Hepatocyte (in vitro differentiated cells): ENCODE data around the gene GPR135. TPM values are rescaled to one million over a fixed set of nuclear protein-coding genes. Genes with fewer than 3 reads are reported as not detected.

Source experiments
- DNase-seq: peaks from one replicate; pipeline ENCODE4 v3.0.0-alpha.2; 2016; ENCODE audit warnings: low spot score
- H2AFZ ChIP-seq: fragments of 200-600 bp; sonication (generic); 2 replicates; pipeline ENCODE4 v1.6.0; 2016; ENCODE audit warnings: antibody characterized with exemption, mild to moderate bottlenecking
- H3K27ac ChIP-seq: fragments of 200-600 bp; sonication (generic); 2 replicates; pipeline ENCODE4 v1.5.1; 2016; ENCODE audit warnings: mild to moderate bottlenecking
- H3K27me3 ChIP-seq: fragments of 200-600 bp; sonication (generic); 2 replicates; pipeline ENCODE4 v1.6.1; 2016
- H3K36me3 ChIP-seq: fragments of 200-600 bp; sonication (generic); replicated peaks from 2 replicates; pipeline ENCODE4 v1.5.1; 2016; ENCODE audit warnings: low read depth; ENCODE audit not compliant: insufficient read depth
- H3K4me1 ChIP-seq: fragments of 200-600 bp; sonication (generic); 2 replicates; pipeline ENCODE4 v1.5.1; 2016; ENCODE audit warnings: mild to moderate bottlenecking, moderate library complexity; ENCODE audit not compliant: insufficient read depth
- H3K4me2 ChIP-seq: fragments of 200-600 bp; sonication (generic); 2 replicates; pipeline ENCODE4 v1.6.0; 2016
- H3K4me3 ChIP-seq: fragments of 200-600 bp; sonication (generic); 2 replicates; pipeline ENCODE4 v1.5.1; 2016; ENCODE audit warnings: mild to moderate bottlenecking
- H3K79me2 ChIP-seq: fragments of 200-600 bp; sonication (generic); 2 replicates; pipeline ENCODE4 v1.6.0; 2017; ENCODE audit warnings: mild to moderate bottlenecking
- H3K9me2 ChIP-seq: fragments of 200-600 bp; sonication (generic); replicated peaks from 2 replicates; pipeline ENCODE4 v1.6.0; 2017; ENCODE audit warnings: mild to moderate bottlenecking; ENCODE audit not compliant: insufficient read depth
- H3K9me3 ChIP-seq: fragments of 200-600 bp; sonication (generic); 2 replicates; pipeline ENCODE4 v1.5.1; 2016; ENCODE audit warnings: low read depth, mild to moderate bottlenecking
- H4K20me1 ChIP-seq: fragments of 200-600 bp; sonication (generic); 2 replicates; pipeline ENCODE4 v1.6.0; 2016; ENCODE audit warnings: mild to moderate bottlenecking; ENCODE audit not compliant: insufficient read depth, poor library complexity, severe bottlenecking
- EZH2 ChIP-seq: fragments of 200-600 bp; sonication (generic); IDR thresholded peaks from 2 replicates; pipeline ENCODE4 v1.6.1; 2016; ENCODE audit warnings: antibody characterized with exemption, mild to moderate bottlenecking, borderline replicate concordance
- EZH2phosphoT487 ChIP-seq: fragments of 200-600 bp; sonication (generic); IDR thresholded peaks from one replicate; pipeline ENCODE4 v1.6.1; 2018; ENCODE audit warnings: antibody characterized with exemption, mild to moderate bottlenecking, low read depth, moderate library complexity; ENCODE audit not compliant: unreplicated experiment, severe bottlenecking
- WGBS: methylation state at CpG from one replicate; pipeline ENCODE4 v1.1.6; 2016; ENCODE audit warnings: low lambda C conversion rate; ENCODE audit errors: missing lambda C conversion rate; 5-methylcytosine and 5-hydroxymethylcytosine counted together
- polyA plus RNA-seq: library from polyadenylated mRNA; unstranded; fragments of >200 nt; fragmentation: Nextera tagmentation; extraction: Ambion mirVana; gene quantifications from 2 replicates; pipeline ENCODE4 v1.2.1, GENCODE V29; 2016
- total RNA-seq: library from RNA; depleted of rRNA; stranded (reverse); fragments of >200 nt; gene quantifications from 2 replicates; pipeline ENCODE4 v1.2.3, GENCODE V29; 2014
- TF ChIP-seq, protein P1 (sequence below): fragments of 200-600 bp; sonication (generic); IDR thresholded peaks from 2 replicates; pipeline ENCODE4 v1.5.1; 2016; ENCODE audit warnings: antibody characterized with exemption, mild to moderate bottlenecking; ENCODE audit not compliant: poor library complexity

The GPR135 gene
- total and polyA plus RNA-seq, 2 experiments from 2014 or later = 0.28 to 1.8 TPM

DNA sequence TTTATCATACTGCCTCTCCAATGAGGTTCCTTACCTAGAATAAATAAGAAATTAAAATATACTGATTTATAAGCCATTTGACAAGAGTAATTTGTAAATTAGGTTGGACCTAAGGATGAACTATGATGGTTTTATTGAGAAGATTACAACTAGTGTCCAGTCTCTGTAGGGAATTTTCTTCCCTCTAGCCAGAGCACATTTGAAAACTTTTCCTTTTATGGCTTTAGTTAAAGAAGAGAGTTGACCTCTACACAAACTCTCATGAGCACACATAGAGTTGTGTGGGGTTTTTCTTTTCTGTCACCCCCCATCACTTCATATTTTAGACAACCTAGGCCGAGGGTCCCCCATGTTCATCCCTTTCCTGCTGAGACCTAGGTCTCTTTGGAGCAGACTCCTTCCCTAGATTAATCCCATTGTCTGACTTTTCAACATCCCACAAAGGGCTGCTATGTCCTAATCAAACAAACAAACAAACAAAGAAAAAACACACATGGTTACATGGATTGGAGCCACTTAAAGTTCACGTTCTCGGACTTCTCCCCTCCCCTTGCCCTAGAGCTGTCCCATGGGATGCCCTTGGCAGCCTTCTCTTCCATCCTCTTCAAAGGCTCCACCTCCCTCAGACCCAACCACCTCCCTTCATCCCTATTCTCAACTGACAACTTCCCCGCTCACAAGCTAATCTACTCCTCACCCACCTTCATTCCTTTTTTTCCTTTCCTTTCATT, 40.7 kb downstream of the GPR135 start:
- H3K4me2 ChIP-seq = no peak overlapping the region
- H3K4me3 ChIP-seq = no peak overlapping the region
- no peaks in the 10 kb centered on the region for H3K9me3 ChIP-seq
- H3K27me3 ChIP-seq = no peaks in the 10 kb centered on the region
- TF ChIP-seq EZH2phosphoT487 = no peak
- TF ChIP-seq, protein P1, sequence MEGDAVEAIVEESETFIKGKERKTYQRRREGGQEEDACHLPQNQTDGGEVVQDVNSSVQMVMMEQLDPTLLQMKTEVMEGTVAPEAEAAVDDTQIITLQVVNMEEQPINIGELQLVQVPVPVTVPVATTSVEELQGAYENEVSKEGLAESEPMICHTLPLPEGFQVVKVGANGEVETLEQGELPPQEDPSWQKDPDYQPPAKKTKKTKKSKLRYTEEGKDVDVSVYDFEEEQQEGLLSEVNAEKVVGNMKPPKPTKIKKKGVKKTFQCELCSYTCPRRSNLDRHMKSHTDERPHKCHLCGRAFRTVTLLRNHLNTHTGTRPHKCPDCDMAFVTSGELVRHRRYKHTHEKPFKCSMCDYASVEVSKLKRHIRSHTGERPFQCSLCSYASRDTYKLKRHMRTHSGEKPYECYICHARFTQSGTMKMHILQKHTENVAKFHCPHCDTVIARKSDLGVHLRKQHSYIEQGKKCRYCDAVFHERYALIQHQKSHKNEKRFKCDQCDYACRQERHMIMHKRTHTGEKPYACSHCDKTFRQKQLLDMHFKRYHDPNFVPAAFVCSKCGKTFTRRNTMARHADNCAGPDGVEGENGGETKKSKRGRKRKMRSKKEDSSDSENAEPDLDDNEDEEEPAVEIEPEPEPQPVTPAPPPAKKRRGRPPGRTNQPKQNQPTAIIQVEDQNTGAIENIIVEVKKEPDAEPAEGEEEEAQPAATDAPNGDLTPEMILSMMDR = no peak
- no peak for TF ChIP-seq EZH2
- no peak for DNase-seq
- no peak overlapping the region for H2AFZ ChIP-seq
- no peak overlapping the region for H3K27ac ChIP-seq
- no peaks in the 10 kb centered on the region for H3K36me3 ChIP-seq
- no peaks in the 10 kb centered on the region for H3K9me2 ChIP-seq
- H4K20me1 ChIP-seq = no peaks in the 10 kb centered on the region
- no peaks in the 10 kb centered on the region for H3K4me1 ChIP-seq
- no peaks in the 10 kb centered on the region for H3K79me2 ChIP-seq
- WGBS = 72% methylated on average over 4 of the region's 4 CpGs

DNA sequence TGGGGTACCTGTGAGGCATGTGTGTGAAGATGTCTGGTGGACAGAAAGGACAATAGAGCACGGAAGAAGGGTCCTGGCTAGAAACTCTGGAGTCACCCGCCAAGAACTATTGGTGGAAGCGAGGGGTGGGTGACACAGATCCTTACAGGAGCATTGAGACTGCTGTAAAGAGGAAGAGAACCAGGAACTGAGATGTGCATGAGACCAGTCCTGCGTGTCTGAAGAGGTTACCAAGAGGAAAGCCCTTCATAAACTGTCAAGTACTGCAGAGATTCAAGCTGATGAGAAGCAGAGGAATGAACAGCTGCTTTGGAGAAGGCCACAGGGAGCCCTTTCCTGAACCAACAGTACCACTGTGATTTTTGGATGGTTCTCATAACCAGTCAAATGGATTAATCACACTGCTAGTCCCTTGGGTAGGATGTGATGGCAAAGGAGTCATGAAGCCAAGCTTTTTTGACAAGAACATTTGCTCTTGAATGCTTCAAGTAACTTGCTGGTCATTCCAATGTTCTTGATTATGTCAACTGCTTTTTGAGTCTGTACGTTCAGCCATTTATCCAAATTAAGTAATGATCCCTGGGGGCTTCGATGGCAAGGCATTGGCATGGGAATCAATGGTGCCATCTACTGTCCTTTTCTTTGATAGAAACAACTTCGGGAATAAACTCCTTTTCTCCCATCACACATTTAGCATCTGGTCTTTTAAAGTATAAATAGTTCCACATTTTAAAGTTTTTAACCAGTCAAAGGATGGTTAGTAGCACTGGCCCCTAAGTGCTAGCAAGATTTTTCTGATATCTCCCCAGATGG, 42.9 kb downstream of the GPR135 start:
- no peak overlapping the region for H3K4me3 ChIP-seq
- H4K20me1 ChIP-seq = no peaks in the 10 kb centered on the region
- H3K4me2 ChIP-seq = no peak overlapping the region
- H3K27me3 ChIP-seq = no peaks in the 10 kb centered on the region
- H3K4me1 ChIP-seq = no peaks in the 10 kb centered on the region
- no peaks in the 10 kb centered on the region for H3K9me3 ChIP-seq
- WGBS = 78% methylated on average over 7 of the region's 7 CpGs
- H3K79me2 ChIP-seq = no peaks in the 10 kb centered on the region
- DNase-seq = no peak
- TF ChIP-seq EZH2phosphoT487 = no peak
- TF ChIP-seq, protein P1 = peak; percentile 30
- no peaks in the 10 kb centered on the region for H3K9me2 ChIP-seq
- H3K27ac ChIP-seq = no peak overlapping the region
- no peaks in the 10 kb centered on the region for H3K36me3 ChIP-seq
- H2AFZ ChIP-seq = no peak overlapping the region

DNA sequence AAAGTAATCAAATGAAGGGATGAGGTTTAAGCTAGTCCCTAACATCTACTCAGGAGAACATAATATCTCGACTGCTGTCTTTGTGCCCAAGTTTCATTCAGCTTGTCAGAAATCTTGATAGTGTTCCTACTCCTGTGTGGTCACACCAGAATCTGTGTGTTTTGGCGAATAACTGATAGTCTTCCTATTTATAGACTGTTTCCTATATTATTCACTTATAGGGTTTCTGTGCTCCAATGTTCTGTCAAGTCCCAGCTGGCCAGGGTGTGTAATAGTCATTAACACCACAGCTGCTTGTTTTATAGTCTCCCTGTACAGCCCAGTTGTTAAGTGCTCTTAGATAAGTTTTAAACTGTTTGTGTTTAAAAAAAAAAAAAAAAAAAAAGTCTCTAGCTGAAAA, 45.9 kb downstream of the GPR135 start:
- Histone ChIP-seq H4K20me1 (no peaks in the 10 kb centered on the region), H3K4me3 (no peak overlapping the region), H3K9me2 (no peaks in the 10 kb centered on the region), H3K27me3 (no peaks in the 10 kb centered on the region), H3K4me1 (no peaks in the 10 kb centered on the region), H3K79me2 (no peaks in the 10 kb centered on the region), H2AFZ (no peak overlapping the region), H3K36me3 (no peaks in the 10 kb centered on the region), H3K27ac (no peak overlapping the region), H3K9me3 (no peaks in the 10 kb centered on the region), H3K4me2 (no peak overlapping the region)
- 91% methylated on average over 2 of the region's 2 CpGs for WGBS
- DNase-seq = no peak
- TF ChIP-seq EZH2 (no peak), EZH2phosphoT487 (no peak)
- TF ChIP-seq, protein P1 = no peak
